IMR-90 (cell line): Measurements from ENCODE around the gene ZNF607. TPM values are rescaled to one million over a fixed set of nuclear protein-coding genes. Genes with fewer than 3 reads are reported as not detected.

Experiments
- ATAC-seq: fragments of 200-7000 bp; cut with Tn5 transposase; 2 replicates; pipeline ENCODE4 v1.9.1; 2020; ENCODE audit warnings: low read depth, mild to moderate bottlenecking, moderate library complexity
- BruUV-seq: library from RNA; stranded (reverse); fragments of 400-500 nt; replicated peaks from 2 replicates; lab custom pipeline; 2021; lab: Mats Ljungman, UMichigan
- CTCF ChIA-PET: fragments of 300-600 bp; formaldehyde crosslinking; extraction: SDS; loops from one replicate; lab custom pipeline; 2021; ENCODE audit warnings: antibody characterized with exemption; lab: Yijun Ruan, JAX
- POLR2A ChIA-PET: fragments of 300-600 bp; sonication (Branson Sonifier 250); formaldehyde crosslinking; loops from one replicate; lab custom pipeline; 2022; ENCODE audit warnings: antibody characterized with exemption; ENCODE audit not compliant: unreplicated experiment; lab: Charles Lee
- DNase-seq: peaks from one replicate; pipeline ENCODE4 v3.0.0; 2013
- H2AFZ ChIP-seq: replicated peaks from 2 replicates; pipeline ENCODE3; 2013; ENCODE audit warnings: low read length, mild to moderate bottlenecking; ENCODE audit not compliant: poor library complexity
- H2AK5ac ChIP-seq: 2 replicates; pipeline ENCODE4 v1.6.1; 2013; ENCODE audit warnings: low read depth, low read length, inconsistent platforms
- H2AK9ac ChIP-seq: replicated peaks from 2 replicates; pipeline ENCODE3; 2013; ENCODE audit warnings: mild to moderate bottlenecking, low read depth, low read length, moderate library complexity; ENCODE audit not compliant: poor library complexity
- H2BK120ac ChIP-seq: 2 replicates; pipeline ENCODE4 v1.6.1; 2013; ENCODE audit warnings: low read depth, low read length, inconsistent platforms
- H2BK15ac ChIP-seq: 3 replicates; pipeline ENCODE4 v1.6.1; 2013; ENCODE audit warnings: low read depth, low read length, inconsistent platforms
- H2BK20ac ChIP-seq: 2 replicates; pipeline ENCODE4 v1.6.1; 2013; ENCODE audit warnings: low read depth, mild to moderate bottlenecking, inconsistent platforms, low read length, moderate library complexity
- H2BK5ac ChIP-seq: 2 replicates; pipeline ENCODE4 v1.6.1; 2013; ENCODE audit warnings: mild to moderate bottlenecking, low read depth, low read length, inconsistent platforms; ENCODE audit not compliant: poor library complexity, severe bottlenecking
- H3K14ac ChIP-seq: replicated peaks from 2 replicates; pipeline ENCODE4 v1.6.1; 2013; ENCODE audit warnings: low read depth, low read length, inconsistent platforms
- H3K18ac ChIP-seq: 2 replicates; pipeline ENCODE4 v1.6.1; 2013; ENCODE audit warnings: low read depth, low read length, control low read depth
- H3K23ac ChIP-seq: 2 replicates; pipeline ENCODE4 v1.6.1; 2013; ENCODE audit warnings: low read depth, low read length, inconsistent platforms
- H3K27ac ChIP-seq: 2 replicates; pipeline ENCODE4 v1.5.1; 2013; ENCODE audit warnings: mild to moderate bottlenecking, control low read depth, low read length; ENCODE audit not compliant: insufficient read depth
- H3K27me3 ChIP-seq: 2 replicates; pipeline ENCODE4 v1.6.1; 2013; ENCODE audit warnings: low read length; ENCODE audit not compliant: control insufficient read depth, insufficient read depth
- H3K36me3 ChIP-seq: 2 replicates; pipeline ENCODE4 v1.6.1; 2013; ENCODE audit warnings: low read length, mixed read lengths; ENCODE audit not compliant: control insufficient read depth, insufficient read depth
- H3K4ac ChIP-seq: 2 replicates; pipeline ENCODE4 v1.6.1; 2013; ENCODE audit warnings: low read depth, low read length, inconsistent platforms
- H3K4me1 ChIP-seq: 2 replicates; pipeline ENCODE4 v1.6.1; 2013; ENCODE audit warnings: low read length, mixed read lengths; ENCODE audit not compliant: control insufficient read depth, insufficient read depth
- H3K4me2 ChIP-seq: 2 replicates; pipeline ENCODE4 v1.6.1; 2013; ENCODE audit warnings: low read depth, mild to moderate bottlenecking, control low read depth, low read length, moderate library complexity
- H3K4me3 ChIP-seq: 2 replicates; pipeline ENCODE4 v1.5.1; 2013; ENCODE audit warnings: low read depth, mild to moderate bottlenecking, control low read depth, low read length, moderate library complexity; ENCODE audit not compliant: insufficient read depth
- H3K56ac ChIP-seq: 2 replicates; pipeline ENCODE4 v1.6.1; 2013; ENCODE audit warnings: low read length, inconsistent platforms; ENCODE audit not compliant: insufficient read depth; ENCODE audit errors: extremely low read depth
- H3K79me1 ChIP-seq, 2 experiments: 2 replicates each; pipeline ENCODE4 v1.6.1; 2013; ENCODE audit warnings: low read length in 2 of 2, inconsistent platforms in 1 of 2, low read depth in 1 of 2
- H3K9ac ChIP-seq: 2 replicates; pipeline ENCODE4 v1.6.1; 2013; ENCODE audit warnings: low read depth, low read length, control low read depth
- H3K9me1 ChIP-seq: 2 replicates; pipeline ENCODE4 v1.6.1; 2013; ENCODE audit warnings: low read length, inconsistent platforms; ENCODE audit not compliant: insufficient read depth
- H3K9me3 ChIP-seq: 2 replicates; pipeline ENCODE4 v1.6.1; 2013; ENCODE audit warnings: low read length; ENCODE audit not compliant: control insufficient read depth, insufficient read depth
- H4K20me1 ChIP-seq: 2 replicates; pipeline ENCODE4 v1.6.1; 2013; ENCODE audit warnings: low read length, inconsistent platforms; ENCODE audit not compliant: insufficient read depth
- H4K5ac ChIP-seq: 2 replicates; pipeline ENCODE4 v1.6.1; 2013; ENCODE audit warnings: mild to moderate bottlenecking, low read depth, low read length, control low read depth
- H4K8ac ChIP-seq, 2 experiments: 2 replicates each; pipeline ENCODE4 v1.6.1; 2013; ENCODE audit warnings: low read depth in 2 of 2, low read length in 2 of 2, control low read depth in 1 of 2, inconsistent platforms in 1 of 2
- H4K91ac ChIP-seq: 2 replicates; pipeline ENCODE4 v1.6.1; 2013; ENCODE audit warnings: low read depth, low read length, inconsistent platforms; ENCODE audit not compliant: insufficient read depth
- ELK1 ChIP-seq: fragments of 150-350 bp; IDR thresholded peaks from 2 replicates; pipeline ENCODE4 v1.6.1; 2016; ENCODE audit warnings: low read depth, mild to moderate bottlenecking, low read length, moderate library complexity, borderline replicate concordance
- MAFK ChIP-seq: IDR thresholded peaks from 2 replicates; pipeline ENCODE4 v1.6.1; 2012; ENCODE audit warnings: low read depth, low read length, improper control_type of control experiment
- MXI1 ChIP-seq: IDR thresholded peaks from 2 replicates; pipeline ENCODE4 v1.6.1; 2012; ENCODE audit warnings: low read depth, mild to moderate bottlenecking, low read length, moderate library complexity, borderline replicate concordance
- RCOR1 ChIP-seq: IDR thresholded peaks from 2 replicates; pipeline ENCODE4 v1.6.1; 2012; ENCODE audit warnings: mild to moderate bottlenecking, low read length, improper control_type of control experiment; ENCODE audit not compliant: insufficient replicate concordance
- RFX5 ChIP-seq: IDR thresholded peaks from 2 replicates; pipeline ENCODE4 v1.8.0; 2012; ENCODE audit warnings: low read depth, mild to moderate bottlenecking, low read length, moderate library complexity
- USF2 ChIP-seq: fragments of 150-350 bp; IDR thresholded peaks from 2 replicates; pipeline ENCODE4 v1.6.1; 2017; ENCODE audit warnings: mild to moderate bottlenecking, antibody characterized with exemption, low read length, low read depth
- WGBS, 2 experiments: methylation state at CpG; one replicate each; pipeline versions ENCODE4 v1.1.5 to v1.1.7; 2013; ENCODE audit warnings: missing lambda C conversion rate in 2 of 2; ENCODE audit not compliant: insufficient read length in 1 of 2; ENCODE audit errors: extremely low coverage in 2 of 2; 5-methylcytosine and 5-hydroxymethylcytosine counted together
- dilution Hi-C: fragments of 300-500 bp; cut with HindIII; formaldehyde crosslinking; loops from one replicate; pipeline ENCODE4 v1.14.3; 2018; ENCODE audit warnings: low sequenced_read_pairs; ENCODE audit not compliant: unreplicated experiment
- in situ Hi-C: fragments of 300-500 bp; cut with MboI; formaldehyde crosslinking; loops from 3 replicates; pipeline ENCODE4 v1.14.3; 2019; ENCODE audit warnings: low sequenced_read_pairs, inconsistent platforms, mixed read lengths
- intact Hi-C: fragments of 100-400 bp; cut with micrococcal nuclease; formaldehyde crosslinking; loops from 2 replicates; pipeline ENCODE4 v1.10.0; 2022
- microRNA-seq, 2 experiments: library from miRNA; stranded (forward) in 1 of 2; unstranded in 1 of 2; fragments of 10-50 nt in 1 of 2; fragments of <30 nt in 1 of 2; gene quantifications in 1 of 2; microRNA quantifications in 1 of 2; one replicate each; pipeline versions ENCODE3 to v1.1.0; 2013 to 2020; ENCODE audit not compliant: insufficient read depth in 1 of 2, insufficient read length in 1 of 2, unreplicated experiment in 1 of 2
- polyA plus RNA-seq, 3 experiments: library from polyadenylated mRNA; depleted of rRNA; stranded (reverse); fragments of >200 nt; gene quantifications; 2 replicates each; pipeline ENCODE4 v1.2.3, GENCODE V29; 2012; ENCODE audit warnings: low replicate concordance in 1 of 3
- small RNA-seq, 5 experiments: library from RNA; depleted of rRNA; stranded (forward); fragments of <200 nt; gene quantifications; one replicate each; pipeline ENCODE3, GENCODE V24; 2012
- total RNA-seq: library from RNA; depleted of rRNA; stranded (reverse); fragments of >200 nt; gene quantifications from 2 replicates; pipeline ENCODE4 v1.2.3, GENCODE V29; 2012; rRNA removed

The ZNF607 gene
- total and polyA plus RNA-seq, 2 of the 4 experiments (the other 2 are of a cell fraction): 1.2 to 2.7 TPM

- in situ Hi-C loops: no loop called here
- WGBS, 2 experiments: 4% methylated on average over 4 of the region's 5 CpGs; no CpG with 5 or more reads in 1 of the 2 experiments
Measured at GRCh38 chr19:37654118-37654517, 65.4 kb downstream of the ZNF607 start.

More at GRCh38 chr19:37654118-37654517, 65.4 kb downstream of the ZNF607 start:
- peaks cover 0 to 20% of the 10 kb centered on the region in 2 experiments; a peak in 2 of 4 replicates for H3K79me1 ChIP-seq
- no peak overlapping the region; a peak in 1 of 4 replicates for H4K8ac ChIP-seq
- H4K91ac ChIP-seq: no peak overlapping the region
- H3K4ac ChIP-seq: no peak overlapping the region
- BruUV-seq: no TSS peak
- POLR2A ChIA-PET: no interaction called here
- TF ChIP-seq RFX5: no peak
- no peak for TF ChIP-seq MAFK
- TF ChIP-seq RCOR1: no peak
- TF ChIP-seq ELK1: no peak
- no peak for TF ChIP-seq MXI1
- TF ChIP-seq USF2: no peak
- peak overlapping the region; percentile 44 for H2BK5ac ChIP-seq
- H2BK15ac ChIP-seq: no peak overlapping the region
- CTCF ChIA-PET: no interaction called here
- peak overlapping the region; percentile 75; the same call in 1 of the 2 replicates for H3K9ac ChIP-seq
- dilution Hi-C loops (no loop called here), intact Hi-C loops (loop anchor here (2.0 to 5.0 kb wide), 2 partner anchors 39 to 123 kb away; partner anchors contain the start of gene ZNF573)
- peak overlapping the region; percentile 89 for H3K4me3 ChIP-seq
- peak overlapping the region; percentile 90 for H3K14ac ChIP-seq
- no peaks in the 10 kb centered on the region for H3K27me3 ChIP-seq
- H3K4me2 ChIP-seq: peak overlapping the region; percentile 68
- H3K27ac ChIP-seq: no peak overlapping the region
- no peaks in the 10 kb centered on the region for H3K9me1 ChIP-seq
- H3K18ac ChIP-seq: no peak overlapping the region
- no peak for ATAC-seq
- peak overlapping the region; percentile 92 for H3K23ac ChIP-seq
- no peak overlapping the region for H2AK9ac ChIP-seq
- H2AFZ ChIP-seq: no peak overlapping the region
- no peak overlapping the region for H4K5ac ChIP-seq
- peak overlapping the region; percentile 85; the same call in 1 of the 2 replicates for H3K56ac ChIP-seq
- no peak overlapping the region for H2AK5ac ChIP-seq
- peaks cover 6% of the 10 kb centered on the region; the same call in 1 of the 2 replicates for H3K9me3 ChIP-seq
- H2BK20ac ChIP-seq: no peak overlapping the region
- no peaks in the 10 kb centered on the region for H4K20me1 ChIP-seq
- DNase-seq: no peak
- H3K36me3 ChIP-seq: peaks cover 5% of the 10 kb centered on the region; the same call in 1 of the 2 replicates
- no peak overlapping the region for H2BK120ac ChIP-seq
- H3K4me1 ChIP-seq: no peaks in the 10 kb centered on the region

Small RNA genes within 50 kb of the gene (microRNA-seq; reads per million reads assigned to microRNA genes)
- gene SELENOKP1 (ENCODE audit: insufficient read depth, insufficient read length): not detected

Small RNA genes within 50 kb of the gene (small RNA-seq; reads per million reads assigned to genes)
- gene SELENOKP1: 0 reads per million in 5 experiments

Other genes with a start within 250 kb of the ZNF607 start
- 0.56 and 0.72 TPM in 2 replicates for gene ZNF793, start 212.8 kb downstream of the ZNF607 start, total RNA-seq
- 0.39 and 0.50 TPM in 2 replicates for gene ZNF793, start 212.8 kb downstream of the ZNF607 start, polyA plus RNA-seq (2012; rRNA removed)
- gene ZNF571, start 125.0 kb downstream of the ZNF607 start, total RNA-seq: 2.2 and 2.5 TPM in 2 replicates
- gene ZNF571, start 125.0 kb downstream of the ZNF607 start, polyA plus RNA-seq (2012; rRNA removed): 0.60 and 0.82 TPM in 2 replicates
- 0.28 and 0.54 TPM in 2 replicates for gene ZNF540, start 124.9 kb downstream of the ZNF607 start, total RNA-seq
- gene ZNF540, start 124.9 kb downstream of the ZNF607 start, polyA plus RNA-seq (2012; rRNA removed): 0.03 and 0.34 TPM in 2 replicates
- gene ZFP30, start 64.3 kb downstream of the ZNF607 start, total RNA-seq: 10.2 and 13.9 TPM in 2 replicates
- gene ZFP30, start 64.3 kb downstream of the ZNF607 start, polyA plus RNA-seq (2012; rRNA removed): 1.7 and 2.0 TPM in 2 replicates
- gene ZNF573, start 59.8 kb upstream of the ZNF607 start, total RNA-seq: 3.2 and 4.2 TPM in 2 replicates
- 0.80 and 0.96 TPM in 2 replicates for gene ZNF573, start 59.8 kb upstream of the ZNF607 start, polyA plus RNA-seq (2012; rRNA removed)
- not detected in 2 replicates for gene WDR87, start 186.8 kb upstream of the ZNF607 start, total RNA-seq
- gene WDR87, start 186.8 kb upstream of the ZNF607 start, polyA plus RNA-seq (2012; rRNA removed): not detected in 2 replicates
- gene SIPA1L3, start 187.4 kb upstream of the ZNF607 start, total RNA-seq: 4.1 and 8.3 TPM in 2 replicates
- 9.4 and 12.7 TPM in 2 replicates for gene SIPA1L3, start 187.4 kb upstream of the ZNF607 start, polyA plus RNA-seq (2012; rRNA removed)